Iris pigment epithelial cell (primary cell): Measurements from ENCODE around the gene ANKS6.

Experiments
- DNase-seq: peaks from one replicate; pipeline ENCODE4 v3.0.0-alpha.2; 2011; ENCODE audit warnings: low read depth

The ANKS6 gene

GRCh38 chr9:98771209-98771874 is 25.0 kb downstream of the ANKS6 start:
- no peak for DNase-seq

GRCh38 chr9:98770717-98771116 is 25.6 kb downstream of the ANKS6 start:
- DNase-seq: no peak

DNA sequence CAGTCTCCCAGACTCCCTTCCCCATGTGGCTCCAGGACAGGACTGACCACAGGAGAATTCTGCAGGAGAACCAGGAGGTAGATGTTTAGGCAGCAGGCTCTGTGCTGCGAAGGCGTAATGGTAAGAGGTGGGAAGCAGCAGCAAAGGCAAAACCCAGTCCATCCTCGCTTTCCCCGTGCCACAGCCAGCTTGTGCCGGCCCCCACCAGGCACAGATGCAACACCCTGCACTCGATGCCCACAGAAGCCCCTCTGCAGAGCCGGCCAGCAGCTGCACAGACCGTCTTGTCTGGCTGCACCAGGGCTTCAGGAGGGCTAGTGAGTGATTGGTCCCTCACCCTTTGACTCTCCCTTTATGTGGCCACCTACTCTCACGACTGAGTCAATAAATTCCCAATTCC is 28.0 kb downstream of the ANKS6 start:
- no peak for DNase-seq

GRCh38 chr9:98767915-98768314 is 28.4 kb downstream of the ANKS6 start:
- no peak for DNase-seq

- no peak for DNase-seq
These were observed 29.2 kb downstream of the ANKS6 start for GRCh38 chr9:98767196-98767595.

- DNase-seq: peak; percentile 52
These were observed 29.8 kb downstream of the ANKS6 start for GRCh38 chr9:98766586-98766985.

GRCh38 chr9:98765256-98765655 is 31.1 kb downstream of the ANKS6 start:
- no peak for DNase-seq

DNA sequence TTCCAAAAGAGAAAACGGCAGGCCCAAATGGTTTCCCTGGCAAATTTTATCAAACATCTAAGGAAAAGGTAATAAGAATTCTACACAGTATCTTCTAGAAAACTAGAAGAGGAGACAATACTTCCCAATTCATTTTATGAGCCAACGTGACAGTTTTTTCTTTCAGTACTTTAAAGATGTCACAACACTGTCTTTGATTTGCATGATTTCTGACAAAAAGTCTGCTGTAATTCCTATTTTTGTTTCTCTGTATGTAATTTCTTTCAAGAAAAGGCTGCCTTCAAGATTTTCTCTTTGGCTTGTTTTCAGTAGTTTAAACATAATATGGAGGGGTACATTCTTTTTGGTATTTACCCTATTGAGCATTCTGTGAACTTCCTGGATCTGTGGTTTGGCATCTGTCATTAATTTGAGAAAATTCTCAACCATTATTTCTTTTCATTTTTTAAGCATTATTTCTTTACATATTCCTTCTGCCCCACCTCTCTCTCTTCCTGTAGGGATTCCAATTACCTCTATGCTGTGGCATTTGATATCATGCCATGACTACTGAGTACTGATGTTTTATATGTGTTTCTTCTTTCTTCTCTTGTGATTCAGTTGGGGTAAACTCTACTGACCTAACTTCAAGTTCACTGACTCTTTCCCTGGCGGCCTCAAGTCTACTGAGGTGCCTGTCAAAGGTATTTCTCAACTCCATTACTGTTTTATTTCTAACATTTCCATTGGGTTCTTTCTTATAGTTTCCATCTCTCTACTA is 32.2 kb downstream of the ANKS6 start:
- peak; percentile 56 for DNase-seq

DNA sequence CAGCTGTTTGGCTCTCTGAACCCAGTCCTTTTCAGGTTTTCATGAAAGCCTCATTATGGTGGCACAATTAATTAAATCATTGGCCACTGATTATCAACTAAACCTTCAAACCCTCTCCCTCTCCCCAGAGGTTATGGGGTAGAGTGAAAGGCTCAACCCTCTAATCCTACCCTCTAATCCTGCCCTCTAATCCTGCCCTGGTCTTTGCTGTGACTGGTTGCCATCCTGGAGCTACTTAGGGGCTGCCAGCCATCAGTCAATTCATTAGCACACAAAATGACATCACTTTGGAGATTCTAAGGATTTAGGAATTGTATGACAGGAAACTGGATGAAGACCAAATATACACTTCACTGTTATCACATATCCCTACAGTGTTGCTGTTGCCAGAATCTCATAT is 36.1 kb downstream of the ANKS6 start:
- no peak for DNase-seq

DNA sequence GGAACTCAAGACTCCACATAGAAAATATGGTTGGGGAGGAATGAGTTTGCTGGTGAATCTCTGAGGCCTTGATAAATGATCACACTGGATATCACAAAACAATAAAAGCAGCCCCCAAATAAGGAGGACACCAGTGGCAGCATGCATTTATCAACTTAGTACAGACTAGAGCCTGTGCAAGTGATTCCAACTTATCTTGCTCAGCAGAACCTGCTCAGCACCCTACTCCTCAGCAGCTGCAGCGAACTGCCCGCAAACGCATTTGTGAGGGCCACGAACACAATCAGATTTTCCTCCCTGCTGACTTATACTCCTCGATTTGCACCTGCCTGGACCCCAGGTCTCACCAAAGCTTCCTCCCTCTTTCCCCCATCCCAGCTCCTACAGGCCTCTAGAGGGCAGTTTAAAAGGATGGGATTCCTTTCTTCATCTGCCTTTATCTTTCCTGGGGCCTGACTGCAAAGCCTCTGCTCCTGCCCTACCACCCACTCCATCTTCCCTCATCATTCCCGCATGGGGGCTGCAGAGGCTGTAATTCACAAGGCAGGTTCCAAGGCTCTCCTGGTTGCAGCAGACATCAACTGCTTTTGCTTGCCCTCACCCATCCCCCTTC is 41.2 kb downstream of the ANKS6 start:
- DNase-seq: no peak

DNA sequence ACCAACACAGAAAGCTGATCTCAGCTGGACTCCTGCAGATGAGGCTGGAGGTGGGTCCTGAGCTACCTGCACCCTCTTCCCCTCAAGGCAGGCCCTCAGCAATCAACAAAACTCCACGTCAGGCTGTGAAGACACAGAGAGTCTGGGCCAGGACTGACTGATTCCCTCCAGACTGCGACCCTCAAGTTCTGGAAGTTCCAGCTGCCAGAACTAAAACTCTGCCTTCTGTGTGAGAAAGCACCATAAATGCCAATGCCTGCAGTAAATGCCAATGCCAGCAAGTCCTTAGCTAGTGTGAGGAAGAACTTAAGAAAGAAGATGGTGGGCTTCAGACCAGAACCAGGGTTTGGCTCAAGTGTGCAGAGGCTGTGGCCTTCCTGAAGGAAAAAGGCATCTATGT is 45.1 kb downstream of the ANKS6 start:
- DNase-seq: no peak

DNA sequence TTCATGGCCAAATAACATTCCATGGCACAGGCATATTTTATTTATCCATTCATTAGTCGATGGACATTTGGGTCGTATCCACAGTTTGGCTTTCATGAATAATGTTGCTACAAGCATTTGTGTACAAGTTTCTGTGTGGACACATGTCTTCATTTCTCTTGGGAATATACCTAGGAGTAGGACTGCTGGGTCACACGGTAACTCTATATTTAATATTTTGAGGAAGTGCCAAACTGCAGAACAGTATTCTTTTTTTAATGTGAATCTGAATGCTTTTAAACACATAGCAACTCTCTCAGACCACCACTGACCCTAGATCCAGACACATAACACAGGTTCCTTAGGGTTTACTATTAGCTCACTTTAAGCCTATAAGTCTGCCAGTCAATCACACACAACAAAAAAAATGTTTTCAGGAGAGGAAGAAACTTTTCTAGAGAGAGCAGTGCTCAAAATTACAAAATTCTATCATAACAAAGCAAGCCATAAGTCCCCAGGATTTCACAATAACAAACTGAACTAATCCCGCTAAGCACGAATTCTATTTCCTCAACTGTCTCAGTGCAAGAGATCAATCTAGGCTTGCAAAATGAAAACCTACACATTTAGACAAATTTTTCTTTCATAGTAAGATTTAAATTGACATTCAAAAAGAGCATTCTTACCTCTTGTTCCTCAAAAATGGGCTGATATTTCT is 45.8 kb downstream of the ANKS6 start:
- peak; percentile 77 for DNase-seq

DNA sequence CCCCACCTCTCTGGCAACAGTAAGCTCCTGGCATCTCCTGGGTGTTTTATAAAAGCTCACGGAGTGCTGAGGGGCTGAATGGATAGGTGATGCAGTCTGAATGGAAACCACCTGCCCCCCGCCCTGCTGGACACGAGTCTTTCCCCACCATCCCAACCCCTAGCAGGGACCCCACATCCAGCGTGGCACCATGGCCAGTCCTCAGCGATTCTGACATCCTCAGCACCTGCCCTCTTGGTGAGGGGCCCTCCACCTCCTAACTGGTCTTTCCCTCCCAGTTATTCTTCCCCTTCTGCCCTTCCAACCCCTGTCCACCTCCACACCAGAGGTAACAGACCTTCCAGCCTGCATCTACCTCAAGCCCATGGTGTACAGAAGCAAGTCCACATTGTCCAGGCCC is 48.9 kb downstream of the ANKS6 start:
- no peak for DNase-seq

GRCh38 chr9:98745470-98745869 is 50.9 kb downstream of the ANKS6 start:
- no peak for DNase-seq

DNA sequence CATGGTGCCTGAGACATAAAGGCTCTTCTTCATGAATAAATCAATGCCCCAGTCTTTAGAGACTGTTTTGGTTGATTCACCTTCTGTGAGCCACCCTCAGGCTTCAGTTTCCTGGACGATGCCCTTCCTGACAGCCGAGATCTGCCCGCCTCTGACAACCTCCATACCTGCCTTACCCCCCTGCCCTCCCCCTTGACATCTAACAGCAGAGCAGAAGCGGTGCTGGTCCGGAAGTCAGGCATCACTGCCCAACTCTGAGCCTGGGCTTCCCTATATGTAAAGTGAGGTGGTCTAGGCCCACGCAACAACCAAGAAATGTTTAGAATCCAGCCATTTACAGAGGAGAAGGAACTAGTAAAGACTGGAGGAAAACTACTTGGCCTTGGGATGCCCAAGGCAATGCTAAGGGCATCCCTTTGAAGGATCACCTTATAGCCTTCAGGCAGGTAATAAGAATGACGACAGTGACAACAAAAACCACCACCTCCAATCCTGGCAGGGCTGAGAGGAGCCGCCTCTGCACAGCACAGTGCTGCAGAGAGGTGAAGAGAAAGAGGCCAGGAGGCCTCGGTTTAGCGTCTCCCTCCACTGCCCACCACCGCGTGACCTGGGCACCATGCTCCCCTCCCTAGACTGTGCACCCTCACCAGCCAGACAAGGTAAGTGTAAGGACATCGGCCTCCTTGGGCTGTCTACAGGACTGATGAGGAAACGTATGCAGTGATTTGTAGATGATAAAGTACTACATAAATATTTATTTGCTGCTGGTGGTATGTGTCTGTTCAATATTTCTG is 52.3 kb downstream of the ANKS6 start:
- no peak for DNase-seq

- no peak for DNase-seq
These were observed 53.0 kb downstream of the ANKS6 start for GRCh38 chr9:98743329-98743728.

DNA sequence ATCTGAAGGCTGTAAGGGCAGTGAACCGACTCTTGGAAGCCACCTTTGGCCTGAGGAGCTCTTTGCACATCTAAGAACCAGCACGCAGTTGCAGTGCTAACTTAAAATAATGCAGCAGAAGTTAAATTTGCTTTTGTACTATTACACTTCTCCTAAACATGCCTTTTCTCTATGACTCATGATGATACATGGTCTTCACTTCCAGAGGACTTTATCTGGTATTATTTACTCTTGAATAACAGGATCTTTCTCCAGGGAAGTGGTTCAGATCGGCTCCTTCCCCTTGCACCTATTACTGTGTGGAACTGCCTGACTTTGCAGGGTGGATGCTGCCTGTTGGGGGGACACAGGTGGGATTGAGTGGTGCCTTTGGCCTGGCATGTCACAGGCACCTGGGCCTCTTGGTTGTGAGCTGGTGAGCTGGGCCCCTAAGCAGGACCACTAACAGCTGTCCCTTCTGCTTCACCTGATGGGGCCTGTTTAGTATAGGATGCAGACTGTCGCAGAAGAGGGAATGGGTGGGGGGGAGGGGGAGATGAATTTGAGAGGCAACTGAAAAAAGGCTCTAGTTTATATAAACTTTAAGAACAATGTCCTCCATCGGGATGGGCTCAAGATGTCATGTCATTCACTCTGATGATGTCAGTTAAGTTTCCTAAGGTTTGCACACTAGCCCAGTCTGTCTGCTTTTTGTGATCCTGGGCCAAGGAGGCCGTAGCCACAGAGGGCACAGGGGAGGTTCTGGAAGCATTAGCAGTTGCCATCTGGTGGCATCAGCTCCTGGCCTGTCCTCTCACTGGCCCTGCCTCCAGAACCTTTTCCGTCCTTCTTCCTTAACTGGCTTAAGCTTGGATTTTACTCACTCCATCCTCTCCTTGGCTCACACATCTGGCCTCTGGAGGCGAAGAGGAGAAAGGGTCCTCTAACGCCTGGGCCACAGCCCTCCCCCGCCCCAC is 53.8 kb downstream of the ANKS6 start:
- DNase-seq: peak; percentile 63

DNA sequence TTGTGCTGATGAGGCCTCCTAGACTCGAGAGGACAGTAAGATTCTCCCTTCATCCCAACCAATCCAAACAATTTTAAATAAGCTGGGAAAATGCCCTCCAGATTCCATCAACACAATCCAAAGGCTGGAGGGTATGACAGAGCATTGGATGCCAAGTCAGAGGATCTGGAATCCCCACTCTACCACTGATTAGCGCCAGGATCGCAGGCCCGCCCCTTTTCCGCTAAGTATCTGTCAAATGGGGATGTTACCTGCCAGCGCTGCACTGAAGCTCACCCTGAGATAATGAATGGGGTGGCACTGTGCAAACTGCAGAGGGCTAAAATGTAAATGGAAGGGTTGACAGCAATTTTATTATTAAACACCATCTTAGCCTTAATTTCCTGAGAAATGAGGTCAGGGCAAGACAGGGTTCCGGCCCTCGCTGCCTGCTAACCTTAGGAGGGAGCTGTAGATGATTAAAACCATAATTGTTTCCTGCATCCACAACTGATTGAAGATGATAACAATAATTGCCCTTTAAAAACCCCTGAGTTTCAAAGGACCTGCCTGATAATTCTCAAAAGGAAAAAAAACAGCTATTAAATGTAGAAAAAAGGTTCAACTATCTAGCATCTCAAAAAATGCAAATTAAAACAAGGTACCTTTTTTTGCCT is 56.0 kb downstream of the ANKS6 start:
- no peak for DNase-seq

- no peak for DNase-seq
These were observed 57.6 kb downstream of the ANKS6 start for GRCh38 chr9:98738741-98739140.

- no peak for DNase-seq
These were observed 60.1 kb downstream of the ANKS6 start for GRCh38 chr9:98736226-98736625.
